LNCaP clone FGC (cell line): ENCODE results near the gene POU2F3.

Source experiments
- DNase-seq: peaks from one replicate; pipeline ENCODE4 v3.0.0-alpha.2; 2011; ENCODE audit warnings: low read depth
- H3K4me3 ChIP-seq: 2 replicates; pipeline ENCODE4 v1.5.1; 2011; ENCODE audit warnings: mild to moderate bottlenecking, low read depth, low read length, control low read depth
- CTCF ChIP-seq: IDR thresholded peaks from 2 replicates; pipeline ENCODE4 v1.5.1; 2012; ENCODE audit warnings: mild to moderate bottlenecking; ENCODE audit not compliant: control insufficient read depth, insufficient read depth; ENCODE audit errors: extremely low read depth

POU2F3 gene

GRCh38 chr11:120197251-120197891 is 42.6 kb upstream of the POU2F3 start:
- no peak for DNase-seq
- TF ChIP-seq CTCF: no peak

GRCh38 chr11:120197977-120198376 is 42.0 kb upstream of the POU2F3 start:
- TF ChIP-seq CTCF: no peak
- DNase-seq: no peak
- H3K4me3 ChIP-seq: no peak overlapping the region

More at GRCh38 chr11:120197251-120197891, 42.6 kb upstream of the POU2F3 start:
- no peak overlapping the region for H3K4me3 ChIP-seq

- DNase-seq: no peak
- TF ChIP-seq CTCF: no peak
- H3K4me3 ChIP-seq: no peak overlapping the region
These were observed 41.5 kb upstream of the POU2F3 start for GRCh38 chr11:120198403-120198786.

DNA sequence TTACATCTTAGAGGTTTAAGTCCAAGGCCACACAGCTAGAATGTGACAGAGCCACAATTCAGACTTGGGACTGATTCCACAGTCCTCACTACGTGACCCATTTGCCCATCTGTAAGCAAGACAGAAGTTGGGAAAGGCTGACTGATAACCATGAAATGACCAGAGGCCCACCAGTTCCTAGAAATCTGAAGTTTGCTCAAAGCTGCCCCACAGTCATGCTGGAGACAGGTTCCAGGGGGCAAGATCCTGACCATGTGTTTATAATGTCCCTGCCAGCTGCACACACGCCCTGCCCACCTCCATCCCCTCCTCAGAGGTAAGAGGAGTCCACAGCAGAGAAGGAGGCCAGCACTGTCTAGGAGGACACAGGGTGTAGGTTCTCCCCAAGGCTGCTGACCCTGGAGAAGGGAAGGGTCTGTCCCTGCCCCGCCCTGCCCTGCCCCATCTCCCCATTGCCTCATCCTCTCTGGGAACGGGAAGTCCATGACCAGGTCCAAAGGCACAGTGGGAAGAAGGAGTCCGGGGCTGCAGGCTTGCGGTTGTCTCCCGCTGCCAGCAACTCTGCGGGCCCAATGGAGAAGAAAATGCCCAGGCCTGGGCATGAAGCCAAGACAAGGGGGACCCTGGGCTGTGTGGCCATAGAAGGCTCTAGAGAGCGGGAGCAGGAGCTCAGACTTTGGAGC is 41.0 kb upstream of the POU2F3 start:
- no peak for DNase-seq
- H3K4me3 ChIP-seq: no peak overlapping the region
- TF ChIP-seq CTCF: no peak

GRCh38 chr11:120199613-120200012 is 40.3 kb upstream of the POU2F3 start:
- no peak for TF ChIP-seq CTCF
- H3K4me3 ChIP-seq: no peak overlapping the region
- DNase-seq: no peak

GRCh38 chr11:120200677-120201076 is 39.3 kb upstream of the POU2F3 start:
- no peak overlapping the region for H3K4me3 ChIP-seq
- no peak for TF ChIP-seq CTCF
- no peak for DNase-seq

GRCh38 chr11:120201653-120202052 is 38.3 kb upstream of the POU2F3 start:
- no peak for DNase-seq
- no peak for TF ChIP-seq CTCF

More at GRCh38 chr11:120201653-120202052, 38.3 kb upstream of the POU2F3 start:
- H3K4me3 ChIP-seq: no peak overlapping the region
